Measurements from ENCODE around the gene CTNND2.

Gene CTNND2

DNA sequence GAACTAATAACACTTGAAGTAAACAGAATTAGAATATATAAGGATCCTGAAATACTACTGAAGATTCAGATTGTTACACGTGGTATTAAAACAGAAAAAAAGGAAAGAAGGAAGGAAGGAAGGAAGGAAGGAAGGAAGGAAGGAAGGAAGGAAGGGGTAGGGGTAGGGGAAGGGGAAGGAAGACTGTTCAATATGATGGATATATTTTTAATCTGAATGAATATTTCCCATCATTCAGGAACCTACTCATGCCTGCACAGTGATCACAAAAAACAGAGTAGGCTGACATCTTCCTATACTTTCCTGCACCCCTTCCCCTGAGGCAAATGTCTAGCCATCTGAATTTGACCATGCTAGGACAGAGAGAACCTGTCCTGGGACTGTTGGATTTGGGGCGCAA is 133.9 kb downstream of the CTNND2 start:
- no peak for DNase-seq (ENCODE audit: low read depth)

DNA sequence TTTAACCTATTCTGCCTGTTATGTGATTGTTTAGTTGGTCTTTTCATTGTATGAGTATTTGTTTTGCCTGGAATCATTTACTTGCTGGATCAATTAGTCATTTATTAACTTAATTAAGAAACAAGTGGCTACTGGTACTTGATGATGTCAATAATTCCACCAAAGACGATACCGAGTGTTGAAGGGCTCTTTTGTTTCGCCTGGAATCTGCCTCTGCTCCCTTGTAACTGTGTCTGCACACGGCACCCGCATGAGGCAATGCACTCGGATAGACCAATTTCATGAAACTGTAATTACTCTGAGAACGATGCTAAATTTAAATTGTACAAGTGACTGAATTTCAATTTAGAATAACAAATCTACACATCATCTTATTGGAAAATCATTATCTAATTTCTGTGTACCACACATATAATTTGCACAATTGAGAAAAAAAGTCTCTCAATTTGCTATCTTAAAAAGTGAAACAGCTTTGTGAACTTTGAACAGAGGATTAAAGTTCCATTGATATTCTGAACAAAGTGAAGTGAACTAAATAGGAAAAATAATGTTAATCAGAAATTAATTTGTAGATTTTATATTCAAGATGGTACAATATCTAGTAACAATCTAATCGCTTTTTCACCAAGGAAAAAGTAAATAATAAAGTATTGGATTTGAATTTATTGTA is 143.2 kb downstream of the CTNND2 start:
- no peak for DNase-seq (ENCODE audit: low read depth)

DNA sequence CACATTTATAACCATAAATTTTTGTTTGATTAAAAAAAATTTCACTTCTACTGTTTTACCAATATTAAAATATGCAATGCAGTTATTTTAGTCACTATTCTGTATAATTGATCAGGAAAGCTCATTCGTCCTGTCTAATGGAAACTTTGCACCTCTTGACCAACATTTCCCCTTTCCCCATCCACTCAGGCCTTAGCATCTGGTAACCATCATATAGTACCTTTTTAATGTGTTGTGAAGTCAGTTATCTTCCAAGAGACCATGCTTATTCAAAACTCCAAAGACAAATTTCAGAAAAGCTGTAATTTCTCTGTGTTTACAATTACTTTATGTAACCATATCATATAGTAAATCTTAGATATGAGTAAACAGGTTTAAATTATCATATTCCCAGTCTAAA is 145.9 kb downstream of the CTNND2 start:
- DNase-seq (ENCODE audit: low read depth), result no peak

DNA sequence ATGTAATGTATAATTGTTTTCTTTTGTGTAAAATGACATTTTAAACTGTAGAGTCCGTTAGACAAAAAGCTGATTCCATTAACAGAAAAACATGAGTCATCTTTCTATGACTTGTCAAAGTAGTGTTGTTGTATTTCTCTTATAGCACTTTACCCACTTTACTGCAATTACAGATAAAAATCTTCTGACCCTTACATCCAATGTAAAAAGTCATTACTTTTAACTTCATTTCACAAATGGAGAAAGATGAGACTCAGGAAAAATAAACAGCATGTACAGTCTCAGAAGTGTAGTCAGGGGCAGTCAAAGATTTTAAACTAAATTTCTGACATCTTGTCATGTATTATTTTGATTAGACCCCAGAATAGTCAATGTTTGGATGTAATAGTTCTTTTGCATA is 146.6 kb downstream of the CTNND2 start:
- no peak for DNase-seq (ENCODE audit: low read depth)

DNA sequence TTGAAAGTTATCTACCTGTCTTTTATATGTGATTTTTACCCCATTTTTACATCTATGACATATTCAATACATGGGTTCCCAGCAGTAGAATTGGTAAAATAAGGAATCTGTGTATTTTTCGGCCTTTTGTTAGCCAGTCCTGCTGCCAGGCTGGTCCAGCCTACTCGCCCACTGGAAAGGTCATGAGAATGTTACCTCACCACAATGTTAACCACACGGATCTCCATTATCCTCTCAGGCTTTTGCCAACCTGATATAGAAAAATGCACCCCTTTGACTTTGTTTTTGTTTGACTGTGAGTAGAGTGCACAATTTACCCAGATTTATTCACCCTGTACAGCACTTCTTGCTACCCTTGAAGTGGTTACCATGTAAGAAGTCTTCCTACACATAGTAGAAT is 167.2 kb downstream of the CTNND2 start:
- DNase-seq (ENCODE audit: low read depth), result no peak

DNA sequence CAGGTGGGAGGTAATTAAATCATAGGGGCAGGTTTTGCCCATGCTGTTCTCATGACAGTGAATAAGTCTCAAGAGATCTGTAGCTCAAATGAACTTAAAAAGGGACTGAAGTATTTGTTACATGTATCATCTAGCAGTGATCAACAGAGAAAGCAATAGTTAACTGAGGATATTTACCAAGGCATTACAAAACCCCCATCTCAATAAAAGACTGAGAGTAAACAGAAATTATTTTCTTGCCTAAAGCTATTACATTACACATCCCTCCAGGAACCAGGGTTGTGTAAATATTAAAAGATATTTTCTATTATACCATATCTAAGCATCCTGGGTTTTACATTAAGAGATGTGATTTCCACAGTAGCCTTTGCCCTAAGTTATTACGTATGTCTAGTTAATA is 169.9 kb downstream of the CTNND2 start:
- no peak for DNase-seq (ENCODE audit: low read depth)

DNA sequence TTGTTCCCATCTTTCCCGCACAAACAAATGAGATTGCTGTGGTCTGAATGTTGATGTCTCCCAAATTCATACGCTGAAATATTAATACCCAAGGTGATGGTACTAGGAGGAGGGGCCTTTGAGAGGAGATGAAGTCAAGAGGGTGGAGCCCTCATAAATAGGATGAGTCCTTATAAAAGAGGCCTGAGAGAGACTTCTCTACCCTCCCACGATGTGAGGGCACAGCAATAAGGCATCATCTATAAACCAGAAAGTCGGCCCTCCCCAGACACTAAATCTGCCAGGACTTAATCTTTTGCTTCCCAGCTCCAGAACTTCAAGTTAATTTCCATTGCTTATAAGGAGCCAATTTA is 170.4 kb downstream of the CTNND2 start:
- no peak for DNase-seq (ENCODE audit: low read depth)

DNA sequence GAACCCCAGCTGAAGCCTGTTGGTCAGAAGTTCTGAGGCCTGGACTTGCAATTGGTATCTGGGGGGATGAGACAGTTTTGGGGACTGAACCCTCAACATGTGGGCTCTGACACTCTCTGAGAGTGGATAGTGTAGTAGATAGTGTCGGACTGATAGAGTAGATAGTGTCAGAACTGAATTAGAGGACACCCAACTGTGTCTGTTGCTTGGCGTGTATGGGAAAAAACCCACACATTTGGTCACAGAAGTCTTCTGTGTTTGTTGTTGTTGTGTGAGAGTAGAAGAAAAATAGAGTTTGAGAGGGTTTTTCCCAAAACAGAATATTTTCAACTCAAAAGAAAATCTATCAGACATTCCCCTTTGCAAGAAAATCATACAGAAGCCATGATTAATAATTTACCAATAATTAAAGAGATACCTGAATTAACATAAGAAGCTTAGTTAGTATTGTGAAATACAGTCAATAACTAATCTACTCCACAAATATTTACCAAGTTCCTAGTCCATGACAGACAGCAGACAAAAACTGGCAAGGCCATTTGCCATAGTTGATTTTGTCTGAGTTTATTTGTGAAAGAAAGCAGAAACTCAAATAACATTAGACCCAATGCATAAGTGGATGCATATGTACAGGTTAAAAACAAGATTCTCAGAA is 170.9 kb downstream of the CTNND2 start:
- no peak for DNase-seq (ENCODE audit: low read depth)

DNA sequence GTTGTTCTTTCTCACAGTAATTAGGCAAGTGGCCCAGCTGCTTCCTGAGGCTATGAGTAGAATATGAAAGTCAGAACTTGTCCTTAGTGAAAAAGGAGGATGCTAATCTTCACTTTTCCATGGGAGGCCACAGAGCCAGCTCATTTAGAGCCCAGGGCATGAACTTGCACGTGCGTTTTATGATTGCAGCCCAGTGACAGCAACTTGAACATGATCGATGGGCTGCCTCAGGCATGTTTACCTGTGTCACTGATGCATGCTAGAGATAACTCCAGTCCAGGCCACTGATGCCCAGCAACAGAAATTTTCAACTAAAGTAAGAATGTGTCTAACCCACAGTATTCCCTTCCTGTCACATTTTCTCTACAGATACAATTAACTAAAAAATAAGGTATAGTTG is 179.3 kb downstream of the CTNND2 start:
- no peak for DNase-seq (ENCODE audit: low read depth)

DNA sequence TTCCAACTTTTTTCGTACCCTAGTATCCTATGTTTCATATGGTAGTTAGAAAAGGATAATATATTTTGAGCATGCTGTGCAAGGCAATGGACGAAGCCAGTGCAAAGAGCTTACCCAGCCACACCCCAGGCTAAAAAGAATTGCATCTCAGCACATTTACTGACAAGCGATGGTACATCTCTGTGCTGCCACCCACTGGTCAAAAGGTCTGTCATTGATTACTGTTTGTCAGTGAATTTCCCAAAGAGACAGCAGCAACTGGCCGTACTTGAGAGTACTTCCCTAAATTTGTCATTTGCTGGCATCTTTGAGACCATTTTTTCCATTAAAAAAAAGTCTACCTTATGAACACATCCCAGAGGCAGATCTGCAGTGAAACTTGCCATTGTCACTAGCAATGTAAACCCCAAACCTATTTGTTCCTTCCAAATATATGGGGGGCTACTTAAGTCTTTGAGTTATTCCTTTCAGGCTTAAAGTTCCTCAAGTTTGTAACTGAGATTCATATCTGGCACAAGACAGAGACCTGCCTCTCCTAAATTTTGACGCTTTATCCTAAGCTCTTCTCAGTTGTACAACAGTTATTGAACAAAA is 184.3 kb downstream of the CTNND2 start:
- peak; percentile 10 for DNase-seq (ENCODE audit: low read depth)

DNA sequence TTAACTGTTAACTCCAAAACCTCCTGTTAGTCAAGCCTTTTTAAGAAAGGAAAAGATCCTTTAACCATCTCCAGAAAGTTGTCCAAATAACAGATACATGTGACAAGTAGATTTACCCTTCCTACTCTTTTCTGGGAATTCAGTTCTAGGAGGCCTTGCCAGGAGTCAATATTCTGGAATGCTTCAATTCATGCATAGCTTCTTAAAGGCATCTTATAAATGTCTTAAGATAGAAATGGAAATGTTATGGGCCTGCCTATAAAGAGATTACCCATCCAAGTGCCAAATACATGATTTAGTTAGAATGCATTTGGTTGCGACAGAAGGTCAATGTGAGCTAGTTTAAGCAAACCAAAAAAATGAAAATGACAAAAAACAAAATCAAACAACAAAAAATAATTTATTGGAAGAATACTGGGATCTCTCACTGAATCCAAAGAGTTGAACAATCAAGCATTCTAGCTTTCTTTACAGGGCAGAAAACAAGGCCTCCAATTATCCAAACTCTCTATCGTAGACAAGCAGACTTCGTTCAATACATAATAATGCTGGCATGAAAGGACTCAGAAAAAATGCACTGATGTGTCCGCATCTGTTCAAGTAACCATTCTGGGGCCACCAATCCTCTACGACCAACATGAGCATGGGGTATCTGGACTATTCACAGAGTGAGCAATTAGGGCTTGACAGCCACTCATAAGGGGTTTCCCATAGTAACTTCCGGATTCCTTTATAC is 188.6 kb downstream of the CTNND2 start:
- DNase-seq (ENCODE audit: low read depth), result no peak

DNA sequence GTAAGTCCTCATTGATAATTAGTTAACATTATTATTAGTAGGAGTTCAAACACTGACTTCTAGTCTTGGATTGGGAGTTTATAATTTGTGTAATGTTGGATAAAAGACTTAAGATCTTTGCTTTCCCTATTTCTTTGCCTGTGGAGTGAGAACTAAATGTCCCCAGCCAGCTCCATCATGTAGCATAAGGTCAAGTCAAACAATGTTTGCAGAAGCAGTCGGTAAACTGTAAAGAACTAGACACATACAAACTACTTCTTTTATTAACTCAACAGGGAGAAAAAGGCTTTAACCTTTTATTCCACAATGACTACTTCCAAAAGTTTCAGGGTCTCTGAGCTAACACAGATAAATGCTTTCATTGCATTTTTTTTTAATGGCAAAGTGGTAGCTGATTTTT is 192.3 kb downstream of the CTNND2 start:
- no peak for DNase-seq (ENCODE audit: low read depth)

DNA sequence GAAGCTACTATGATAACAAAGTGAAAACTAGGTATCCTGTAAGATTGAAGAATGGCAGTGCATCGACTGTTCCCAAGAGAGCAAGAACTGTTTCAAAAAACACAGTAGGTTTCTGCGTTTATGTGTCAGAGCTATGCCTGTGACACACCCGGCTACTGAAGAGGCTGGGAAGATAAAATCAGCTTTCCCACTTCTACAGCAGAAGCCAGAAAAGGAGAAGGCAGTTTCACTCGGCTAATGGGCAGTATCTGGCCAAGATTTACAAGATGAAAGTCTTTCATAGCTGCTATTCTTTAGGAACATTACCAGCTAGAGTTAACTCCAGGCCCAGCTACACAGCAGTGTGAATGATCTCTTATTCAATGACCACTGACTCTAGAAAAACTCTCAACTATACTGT is 195.2 kb downstream of the CTNND2 start:
- DNase-seq (ENCODE audit: low read depth), result no peak

DNA sequence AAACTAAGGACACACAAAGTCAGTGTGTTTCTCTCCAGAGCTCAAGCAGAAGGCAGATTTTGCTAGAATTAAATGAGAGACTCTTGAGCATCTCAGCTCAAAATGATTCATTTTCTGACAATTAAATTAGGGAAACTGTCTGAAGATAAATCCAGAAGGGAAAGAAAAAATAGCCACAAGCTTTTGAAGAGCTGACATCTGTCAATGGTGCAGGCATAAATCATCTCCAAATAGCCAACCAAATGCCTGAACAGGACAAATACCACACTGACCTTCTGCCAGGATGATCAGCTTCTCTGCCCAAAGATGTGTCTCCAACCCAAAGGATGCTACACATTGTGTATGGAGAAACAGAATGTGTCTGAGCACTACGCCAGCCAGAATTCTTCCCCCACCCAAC is 199.3 kb downstream of the CTNND2 start:
- no peak for DNase-seq (ENCODE audit: low read depth)

DNA sequence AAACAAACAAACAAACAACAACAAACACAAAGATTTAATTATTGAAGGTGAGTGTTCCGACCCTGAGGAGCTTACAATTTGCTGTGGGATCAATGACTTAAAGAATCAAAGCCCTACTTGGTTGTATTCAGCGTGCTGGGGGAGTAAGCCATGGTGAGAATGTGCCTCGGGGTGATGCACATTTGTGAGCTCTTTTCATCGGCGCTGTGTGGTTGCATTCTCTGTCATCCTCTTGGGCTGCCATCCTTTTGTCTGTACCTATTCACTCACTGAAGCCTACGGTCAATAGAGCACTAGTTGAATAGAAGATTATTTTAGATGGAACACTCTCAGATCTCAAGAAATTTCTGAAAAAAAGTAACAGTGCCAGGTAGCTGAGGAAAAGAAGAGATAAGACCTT is 203.9 kb downstream of the CTNND2 start:
- DNase-seq (ENCODE audit: low read depth), result no peak

DNA sequence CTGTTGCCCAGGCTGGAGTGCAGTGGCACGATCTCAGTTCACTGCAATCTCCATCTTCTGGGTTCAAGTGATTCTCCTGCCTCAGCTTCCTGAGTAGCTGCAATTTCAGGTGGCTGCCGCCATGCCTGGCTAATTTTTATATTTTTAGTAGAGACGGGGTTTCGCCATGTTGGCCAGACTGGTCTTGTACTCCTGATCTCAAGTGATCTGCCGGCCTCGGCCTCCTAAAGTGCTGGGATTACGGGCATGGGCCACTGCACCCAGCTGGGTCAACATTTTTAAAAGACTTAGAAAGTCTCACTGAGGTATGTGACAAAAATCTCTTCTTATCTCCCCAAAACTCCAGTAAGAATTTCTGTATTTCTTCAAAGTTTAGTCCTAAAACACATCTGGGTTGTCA is 211.6 kb downstream of the CTNND2 start:
- DNase-seq (ENCODE audit: low read depth), result no peak

DNA sequence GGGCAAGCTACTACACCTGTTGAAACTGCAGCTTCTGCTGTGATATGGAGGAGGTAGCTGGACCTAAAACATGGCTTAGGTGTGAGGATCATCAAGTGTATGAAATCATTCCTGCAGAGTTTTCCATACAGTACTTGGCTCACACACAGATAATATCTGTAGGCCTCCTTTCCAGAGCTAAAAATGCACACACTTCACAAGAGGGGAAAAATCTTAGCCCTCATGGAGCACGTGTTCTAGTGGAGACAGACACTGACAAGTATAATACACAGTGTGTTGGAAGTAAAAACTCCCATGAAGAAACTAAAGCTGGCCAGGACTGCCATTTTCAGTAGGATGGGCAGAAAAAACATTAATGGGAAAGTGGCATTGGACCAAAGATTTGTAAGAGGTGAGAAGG is 216.7 kb downstream of the CTNND2 start:
- DNase-seq (ENCODE audit: low read depth), result no peak

DNA sequence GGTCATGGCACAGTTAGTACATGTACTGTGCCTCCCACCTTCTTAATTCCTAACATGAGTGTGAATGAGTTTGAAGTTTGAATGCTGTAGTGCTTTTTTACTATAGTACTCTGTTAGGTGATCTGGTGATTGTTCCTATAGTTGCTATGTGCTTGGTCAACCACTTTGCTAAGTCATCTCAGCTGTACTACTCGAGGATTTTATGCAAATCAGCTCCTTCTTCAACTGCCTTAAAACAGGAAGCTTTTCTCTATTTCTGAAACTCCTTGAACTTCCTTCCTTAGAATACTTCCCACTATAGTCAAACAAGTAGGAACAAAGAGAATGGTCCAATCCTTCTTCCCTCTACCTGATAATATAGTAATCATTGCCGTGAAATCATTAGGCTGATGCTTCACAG is 219.6 kb downstream of the CTNND2 start:
- no peak for DNase-seq (ENCODE audit: low read depth)

DNA sequence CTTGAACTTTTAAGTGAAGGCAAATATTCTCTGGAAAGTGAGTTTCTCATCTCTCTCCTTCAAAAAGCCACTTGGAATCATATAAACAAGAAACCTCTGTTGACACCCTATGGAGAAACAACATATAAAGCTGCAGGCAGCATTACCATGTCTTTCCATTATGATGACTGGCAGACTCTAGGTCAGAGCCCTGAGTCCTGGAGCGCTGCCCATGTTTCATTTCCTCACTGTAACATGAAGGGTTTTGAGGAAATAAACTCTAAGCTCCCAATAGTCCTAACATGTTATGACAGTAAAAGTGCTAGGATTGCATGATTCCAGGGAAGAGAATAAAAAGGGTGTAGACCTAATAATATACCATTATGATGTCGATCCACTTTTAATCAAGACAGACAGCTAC is 220.6 kb downstream of the CTNND2 start:
- no peak for DNase-seq (ENCODE audit: low read depth)

DNA sequence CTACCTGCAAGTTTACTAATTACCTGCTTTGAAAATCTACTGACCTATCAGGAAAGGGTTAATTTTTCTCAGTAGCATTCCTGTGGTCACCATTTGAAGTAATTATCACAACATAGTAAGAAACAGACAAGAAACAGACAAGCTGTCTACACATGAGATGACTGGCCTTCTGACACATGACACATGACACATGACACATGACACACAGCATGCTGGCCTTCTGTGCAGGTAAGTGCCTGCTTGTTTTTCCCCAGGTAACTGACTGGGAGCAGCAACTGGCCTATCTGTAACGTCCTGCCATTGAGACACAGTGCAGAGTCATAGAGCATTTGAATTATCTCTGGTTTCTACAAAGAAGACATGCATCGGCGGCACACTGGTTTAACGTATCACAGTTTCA is 222.4 kb downstream of the CTNND2 start:
- DNase-seq (ENCODE audit: low read depth), result no peak

DNA sequence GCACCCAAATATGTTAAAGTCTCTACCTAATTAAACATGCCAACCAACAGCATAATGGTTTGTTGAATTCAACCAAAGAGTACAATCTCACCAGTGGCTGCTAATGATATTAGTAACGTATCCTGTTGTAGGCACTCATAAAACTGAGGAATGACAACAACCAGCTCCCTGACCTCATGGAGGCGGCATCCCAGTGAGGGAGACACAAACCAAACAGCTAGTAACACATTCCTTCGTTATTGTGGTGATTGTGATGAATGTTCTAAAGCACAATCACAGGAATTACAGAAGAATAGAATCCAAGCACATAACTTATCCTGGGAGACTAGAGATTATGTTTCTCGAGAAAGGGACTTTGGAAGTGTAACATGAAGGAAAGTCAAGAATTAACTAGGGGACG is 224.6 kb downstream of the CTNND2 start:
- no peak for DNase-seq (ENCODE audit: low read depth)

DNA sequence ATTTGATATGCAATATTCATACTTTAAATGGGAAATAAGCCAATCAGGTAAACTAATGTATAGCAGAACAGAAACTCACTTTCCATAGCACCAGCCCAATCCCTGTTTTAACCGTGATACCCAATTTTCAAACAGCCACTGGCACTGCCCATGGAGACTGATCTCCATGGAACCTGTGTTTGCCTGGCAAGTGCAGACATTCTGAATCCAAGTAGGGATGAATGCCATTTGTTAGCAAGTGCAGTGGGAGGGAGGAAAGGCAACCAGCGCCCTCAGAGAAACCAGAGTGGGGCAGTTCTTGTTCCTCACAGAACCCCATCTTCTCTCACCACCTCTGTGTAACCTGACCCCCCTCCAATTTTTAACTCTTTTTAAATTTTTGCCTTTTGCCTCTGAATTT is 229.1 kb downstream of the CTNND2 start:
- DNase-seq (ENCODE audit: low read depth), result no peak

DNA sequence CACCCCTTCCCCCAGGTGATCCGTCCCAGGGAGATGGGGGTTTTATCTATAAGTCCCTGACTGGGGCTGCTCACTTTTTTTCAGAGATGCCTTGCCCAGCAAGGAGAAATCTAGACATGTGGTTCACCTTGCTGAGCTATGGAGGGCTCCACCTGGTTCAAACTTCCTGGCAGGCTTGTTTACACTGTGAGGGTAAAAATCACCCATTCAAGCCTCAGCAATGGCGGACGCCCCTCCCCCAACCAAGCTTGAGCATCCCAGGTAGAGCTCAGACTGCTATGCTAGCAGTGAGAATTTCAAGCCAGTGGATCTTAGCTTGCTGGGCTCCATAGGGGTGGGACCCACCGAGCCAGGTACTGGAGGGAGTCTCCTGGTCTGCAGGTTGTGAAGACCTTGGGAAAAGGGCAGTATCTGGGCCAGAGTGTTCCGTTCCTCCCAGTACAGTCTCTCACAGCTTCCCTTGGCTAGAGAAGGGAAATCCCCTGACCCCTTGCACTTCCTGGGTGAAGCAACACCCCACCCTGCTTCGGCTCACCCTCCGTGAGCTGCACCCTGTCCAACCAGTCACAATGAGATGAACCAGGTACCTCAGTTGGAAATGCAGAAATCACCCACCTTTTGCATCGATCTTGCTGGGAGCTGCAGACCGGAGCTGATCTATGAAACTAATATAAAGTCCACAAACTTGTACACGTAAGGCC is 231.7 kb downstream of the CTNND2 start:
- DNase-seq (ENCODE audit: low read depth), result no peak
